ENCODE results near the gene SLC66A2.

The SLC66A2 gene

DNA sequence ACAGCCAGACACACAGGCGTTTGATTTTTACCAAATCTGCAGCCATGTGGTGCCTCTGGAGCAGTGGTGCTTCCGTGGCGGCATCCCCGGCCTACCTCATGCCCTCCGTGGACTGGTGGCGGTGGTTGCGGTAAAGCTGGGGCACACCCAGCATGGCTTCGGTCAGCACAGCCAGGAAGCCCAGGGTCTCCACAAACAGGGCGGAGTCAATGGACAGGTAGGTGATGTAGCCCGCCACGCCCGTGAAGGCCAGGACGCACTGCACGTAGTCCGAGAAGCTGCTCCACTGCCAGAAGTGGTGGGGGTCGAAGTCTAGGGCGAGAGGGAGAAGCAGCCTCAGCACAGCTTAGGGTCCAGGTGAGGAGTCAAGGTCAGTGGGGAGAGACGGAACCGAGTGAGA, 32.4 kb downstream of the SLC66A2 start:
- no peak for DNase-seq (ENCODE audit: low spot score)

DNA sequence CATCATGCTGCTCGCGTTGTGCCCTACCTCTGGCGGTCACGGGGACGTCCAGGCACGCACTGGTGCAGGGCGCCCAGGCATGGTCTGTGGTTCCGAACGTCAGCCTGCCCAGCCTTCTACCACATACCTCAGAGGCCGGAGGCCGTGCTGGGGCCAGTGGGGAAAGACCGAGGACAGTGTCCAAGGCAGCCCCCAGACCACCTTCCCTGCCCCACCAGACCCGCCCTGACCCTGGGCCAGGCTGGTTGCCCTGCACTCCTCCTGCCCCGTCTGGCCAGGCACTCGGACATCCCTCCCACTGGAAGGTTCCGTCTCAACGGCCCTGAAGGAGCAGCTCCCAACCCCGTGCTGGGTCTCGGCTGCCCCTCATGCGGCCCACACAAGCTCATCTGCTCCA, 32.8 kb downstream of the SLC66A2 start:
- DNase-seq (ENCODE audit: low spot score): no peak

DNA sequence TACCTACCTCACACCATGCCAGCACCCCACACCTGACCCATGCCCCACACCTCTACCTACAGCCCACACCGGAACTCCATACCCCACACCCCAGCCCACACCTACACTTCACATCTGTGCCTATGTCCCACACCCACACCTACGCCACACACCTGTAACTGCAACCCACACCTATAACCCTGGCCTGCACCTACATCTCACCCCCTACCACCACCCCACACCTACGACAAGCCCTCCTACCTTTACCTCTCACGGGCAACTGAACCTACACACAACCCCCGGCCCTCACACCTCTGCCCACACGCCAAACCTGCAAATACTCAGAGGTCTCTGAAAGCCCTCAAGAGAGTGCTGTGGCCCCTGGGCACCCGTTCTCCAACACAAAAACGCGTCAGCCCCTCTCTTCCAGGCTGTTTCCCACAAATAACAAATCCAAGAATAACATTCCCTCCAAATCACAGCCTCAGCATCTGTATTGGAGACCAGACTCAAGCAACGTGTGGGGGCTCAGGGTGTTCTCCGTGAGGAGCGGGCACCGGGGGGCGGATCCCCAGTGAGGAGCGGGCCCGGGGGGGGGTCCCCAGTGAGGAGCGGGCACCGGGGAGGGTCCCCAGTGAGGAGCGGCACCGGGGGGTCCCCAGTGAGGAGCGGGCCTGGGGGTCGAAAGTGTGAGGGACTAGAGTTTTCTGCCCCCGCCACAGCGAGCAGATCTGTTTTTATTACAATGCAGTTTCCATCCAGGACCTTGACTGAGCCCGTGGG, 33.4 kb downstream of the SLC66A2 start:
- DNase-seq (ENCODE audit: low spot score): no peak

DNA sequence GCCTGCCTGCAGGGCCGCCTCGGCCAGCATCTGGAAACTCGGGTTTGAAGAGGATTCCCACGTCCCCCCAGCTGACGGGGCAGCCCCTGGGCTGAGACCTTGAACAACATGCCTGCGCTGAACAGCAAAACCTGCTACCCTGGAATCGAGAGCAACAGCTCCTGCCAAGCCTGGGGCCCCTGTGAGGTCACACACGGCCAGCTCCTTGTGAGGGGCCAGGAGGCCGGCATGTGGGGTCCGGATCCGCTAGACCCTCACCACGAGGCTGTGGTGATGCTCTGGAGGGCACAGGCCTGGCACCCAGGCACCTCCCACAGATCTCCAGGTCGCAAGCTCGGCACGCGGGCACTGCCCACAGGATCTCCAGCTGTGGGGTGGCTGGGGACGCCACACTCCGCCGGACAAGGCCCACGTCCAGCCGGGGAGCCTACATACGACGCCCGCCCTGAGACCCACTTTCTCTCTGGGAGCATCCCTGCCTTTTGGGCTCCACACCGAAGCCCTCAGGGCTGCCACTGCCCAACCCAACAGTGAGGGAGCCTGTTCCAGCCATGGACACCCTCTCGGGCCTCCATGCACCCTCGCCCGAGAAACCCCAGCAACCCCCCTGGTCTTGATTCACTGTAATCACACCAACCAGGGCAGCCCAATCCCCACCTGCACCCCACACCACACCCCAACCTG, 34.1 kb downstream of the SLC66A2 start:
- DNase-seq (ENCODE audit: low spot score): no peak

DNA sequence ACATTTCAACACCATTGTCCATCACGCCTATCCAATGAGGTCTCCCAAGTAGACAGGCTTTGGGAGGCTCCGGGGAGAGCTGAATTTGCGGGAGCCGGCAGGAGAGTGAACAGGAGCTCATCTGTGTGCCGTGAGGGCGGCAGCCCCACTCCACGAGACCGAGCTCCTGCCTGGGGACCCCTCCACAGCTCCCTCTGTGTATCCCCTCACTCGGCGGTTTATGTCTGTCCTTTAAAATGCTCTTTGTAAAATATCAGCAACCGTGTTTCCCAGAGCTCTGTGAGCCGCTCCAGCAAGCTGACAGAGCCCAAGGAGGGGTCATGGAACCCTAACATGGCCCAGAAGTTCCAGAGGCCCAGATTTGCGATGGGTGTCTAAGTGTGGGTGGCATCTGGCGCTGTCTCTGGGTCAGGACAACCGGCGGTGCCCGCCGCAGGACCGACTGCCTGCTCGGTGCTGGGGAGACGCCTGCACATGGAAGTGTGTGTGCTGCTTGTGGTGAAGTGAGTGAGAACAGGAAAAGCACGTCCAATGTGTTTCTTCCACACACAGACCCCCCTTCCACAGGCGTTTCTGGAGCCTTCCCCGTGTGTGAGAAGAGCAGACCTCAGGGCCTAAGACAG, 34.8 kb downstream of the SLC66A2 start:
- DNase-seq (ENCODE audit: low spot score): no peak

DNA sequence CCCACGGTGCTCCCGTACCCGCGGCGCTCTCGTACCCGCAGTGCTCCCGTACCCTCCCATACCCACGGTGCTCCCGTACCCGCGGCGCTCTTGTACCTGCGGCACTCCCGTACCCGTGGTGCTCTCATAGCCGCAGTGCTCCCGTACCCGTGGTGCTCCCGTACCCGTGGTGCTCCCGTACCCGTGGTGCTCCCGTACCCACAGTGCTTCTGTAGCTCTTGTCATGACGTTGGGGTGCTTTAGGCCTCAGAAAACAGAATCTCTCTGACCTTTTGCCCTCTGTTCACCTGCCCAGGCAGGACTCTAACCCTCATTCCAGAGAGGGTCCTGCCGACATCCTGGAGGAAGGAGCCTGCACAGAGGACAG, 35.3 kb downstream of the SLC66A2 start:
- DNase-seq (ENCODE audit: low spot score): no peak

DNA sequence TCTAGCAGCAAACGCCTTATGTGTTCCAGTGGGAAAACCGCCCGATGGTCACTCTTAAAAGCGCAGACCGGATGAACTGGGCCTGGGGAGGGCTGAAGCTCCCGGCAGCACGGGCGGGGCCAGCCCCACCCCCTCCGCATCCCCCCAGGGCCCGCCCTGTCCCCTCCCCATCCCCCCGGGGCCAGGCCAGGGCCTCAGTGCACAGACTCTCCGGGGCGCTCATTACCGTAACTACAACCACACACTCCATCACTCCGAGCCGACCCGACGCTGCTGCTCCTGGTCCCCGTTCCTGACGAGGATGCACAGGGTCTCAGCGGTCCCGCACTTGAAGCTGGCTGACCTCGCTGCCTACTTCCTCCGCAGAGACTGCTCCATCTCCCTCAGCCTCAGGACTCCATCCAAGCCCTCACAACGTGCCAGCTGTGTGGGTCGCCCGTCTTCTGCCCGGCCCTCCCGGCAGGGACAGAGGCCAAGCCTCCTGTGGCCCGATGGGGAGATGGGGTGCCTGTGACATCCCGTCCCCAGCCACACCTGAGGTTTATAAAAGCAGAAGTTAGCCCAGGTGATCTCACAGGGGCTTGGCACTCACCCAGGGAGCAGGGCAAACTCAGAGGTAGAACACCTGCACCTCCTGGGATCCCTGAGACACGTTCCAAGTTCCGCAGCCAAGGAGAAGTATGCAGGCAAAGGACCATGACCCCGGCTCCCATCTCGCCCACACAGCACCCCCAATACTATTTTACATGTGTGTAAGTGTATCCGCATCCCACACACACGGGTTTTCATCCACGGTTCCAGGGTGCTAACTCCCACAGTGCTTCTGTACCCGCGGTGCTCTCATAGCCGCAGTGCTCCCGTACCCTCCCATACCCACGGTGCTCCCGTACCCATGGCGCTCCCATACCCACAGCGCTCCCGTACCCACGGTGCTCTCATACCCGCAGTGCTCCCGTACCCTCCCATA, 36.0 kb downstream of the SLC66A2 start:
- DNase-seq (ENCODE audit: low spot score): no peak

DNA sequence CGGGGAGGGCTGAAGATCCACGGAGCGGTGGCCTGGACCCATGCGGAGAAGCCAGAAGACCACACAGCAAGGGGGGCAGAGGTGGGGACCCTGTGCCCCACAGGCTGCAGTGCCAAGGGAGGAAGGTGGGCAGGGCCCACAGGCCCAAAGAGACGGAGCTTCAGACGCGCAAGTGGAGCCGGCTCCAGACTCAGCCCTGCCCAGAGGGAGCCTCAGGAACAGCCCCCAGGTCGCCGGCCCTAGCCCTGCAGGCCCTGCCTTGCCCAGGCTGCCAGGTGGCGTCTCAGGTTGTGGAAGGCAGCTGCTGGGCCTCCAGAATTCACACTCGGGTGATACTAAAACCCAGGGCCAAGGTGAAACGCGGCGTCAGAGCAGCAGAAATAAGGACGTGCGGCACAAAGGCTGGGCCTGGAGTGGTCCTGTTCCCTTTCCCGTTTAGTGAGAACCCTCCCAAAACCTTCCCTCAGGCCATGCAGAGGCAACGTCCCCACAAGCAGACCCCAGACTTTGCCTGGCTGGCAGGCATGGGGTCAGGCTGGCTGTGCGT, 36.8 kb downstream of the SLC66A2 start:
- DNase-seq (ENCODE audit: low spot score): no peak

DNA sequence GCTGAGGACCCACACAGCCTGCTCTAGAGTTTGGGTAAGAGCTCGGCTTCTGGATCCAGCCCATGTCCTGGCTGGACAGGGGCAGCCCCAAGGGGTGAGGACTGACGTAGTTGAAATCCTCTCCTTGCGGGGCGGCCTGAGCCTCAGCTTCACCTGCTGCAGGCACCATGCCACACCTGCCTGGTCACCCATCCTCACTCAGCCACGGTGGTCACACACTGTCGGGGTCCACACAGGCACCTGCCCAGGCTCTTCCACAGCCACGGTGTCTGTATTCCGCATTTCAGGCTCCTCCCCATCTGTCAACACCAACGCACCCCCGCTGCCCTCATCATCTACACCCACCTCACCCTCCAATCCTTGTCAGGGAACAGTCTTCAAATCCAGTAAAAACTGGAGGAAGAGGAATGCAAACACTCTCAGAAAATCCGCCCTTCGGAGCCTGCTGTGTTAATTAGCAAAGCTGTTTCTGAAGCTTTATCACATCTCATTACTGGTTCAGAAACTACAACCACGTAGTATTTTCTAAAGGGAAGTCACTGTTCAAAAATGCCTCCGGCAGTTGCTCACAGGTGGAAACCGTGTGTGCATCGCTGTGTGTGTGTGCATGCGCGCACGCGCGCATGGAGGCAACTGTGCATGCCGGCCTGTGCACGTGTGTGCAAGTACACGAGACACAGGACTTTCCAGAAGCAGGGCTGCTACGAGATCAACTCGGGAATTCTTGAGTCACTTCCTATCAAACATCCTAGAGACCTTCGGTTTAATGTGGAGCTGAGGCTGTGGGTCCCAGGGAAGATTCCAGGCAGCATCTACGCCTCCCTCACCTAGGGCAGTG, 38.2 kb downstream of the SLC66A2 start:
- DNase-seq (ENCODE audit: low spot score): no peak

DNA sequence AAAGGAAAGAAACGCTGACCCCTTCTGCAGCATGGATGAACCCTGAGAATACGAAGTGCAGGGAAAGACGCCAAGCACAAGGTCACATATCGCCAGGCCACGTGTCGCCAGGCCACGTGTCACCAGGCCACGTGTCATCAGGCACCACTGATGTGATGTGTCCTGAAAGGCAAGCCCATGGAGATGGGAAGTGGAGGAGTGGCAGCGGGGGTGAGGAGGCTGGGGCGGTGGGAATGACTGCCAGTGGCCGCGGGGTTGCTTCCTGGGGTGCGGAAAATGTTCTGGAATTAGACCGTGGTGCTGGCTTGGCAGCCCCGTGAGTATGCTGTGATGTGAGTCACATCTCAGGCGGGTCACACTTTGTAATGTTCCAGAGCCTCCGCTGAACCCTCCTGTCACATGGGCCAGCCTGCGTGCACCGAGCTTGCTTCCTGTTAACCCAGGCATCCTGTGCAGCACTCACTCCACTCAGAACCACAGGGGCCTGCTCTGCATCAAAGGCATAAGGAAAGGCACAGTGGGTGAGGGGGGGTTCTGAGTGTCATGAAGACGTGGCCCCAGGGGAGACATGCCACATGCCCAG, 39.0 kb downstream of the SLC66A2 start:
- peak; percentile 63 for DNase-seq (ENCODE audit: low spot score)

DNA sequence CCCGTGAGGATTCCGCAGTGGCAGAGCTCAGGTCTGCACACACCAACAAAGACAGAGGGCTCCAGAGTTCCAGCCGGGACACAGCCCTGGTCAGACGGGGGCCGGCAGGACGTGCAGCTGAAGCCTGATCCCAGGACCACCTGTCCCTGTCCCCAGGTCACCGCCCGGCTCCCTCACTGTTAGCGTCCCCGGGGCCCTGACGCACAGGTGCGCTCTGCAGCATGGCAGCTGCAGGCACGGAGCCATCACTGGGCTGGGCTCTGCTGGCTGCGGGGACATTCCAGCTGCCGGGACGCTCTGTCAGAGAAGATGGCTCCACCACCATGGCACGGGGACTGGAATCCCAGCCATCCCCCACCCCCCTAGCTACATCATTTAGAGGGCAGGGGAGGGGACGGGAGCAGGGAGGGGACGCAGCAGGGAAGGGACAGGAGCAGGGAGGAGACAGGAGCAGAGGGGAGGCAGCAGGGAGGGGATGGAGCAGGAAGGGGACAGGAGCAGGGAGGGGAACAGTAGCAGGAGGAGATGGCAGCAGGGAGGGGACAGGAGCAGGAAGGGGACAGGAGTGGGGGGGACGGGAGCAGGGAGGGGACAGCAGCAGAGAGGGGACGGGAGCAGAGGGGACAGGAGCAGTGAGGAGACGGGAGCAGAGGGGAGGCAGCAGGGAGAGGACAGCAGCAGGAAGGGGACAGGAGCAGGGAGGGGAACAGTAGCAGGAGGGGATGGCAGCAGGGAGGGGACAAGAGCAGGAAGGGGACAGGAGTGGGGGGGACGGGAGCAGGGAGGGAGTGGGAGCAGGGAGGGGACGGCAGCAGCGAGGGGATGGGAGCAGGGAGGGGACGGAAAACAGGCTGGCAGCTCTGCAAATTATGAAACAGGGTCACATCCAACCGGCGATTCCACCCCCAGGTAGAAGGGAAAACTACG, 39.8 kb downstream of the SLC66A2 start:
- no peak for DNase-seq (ENCODE audit: low spot score)

DNA sequence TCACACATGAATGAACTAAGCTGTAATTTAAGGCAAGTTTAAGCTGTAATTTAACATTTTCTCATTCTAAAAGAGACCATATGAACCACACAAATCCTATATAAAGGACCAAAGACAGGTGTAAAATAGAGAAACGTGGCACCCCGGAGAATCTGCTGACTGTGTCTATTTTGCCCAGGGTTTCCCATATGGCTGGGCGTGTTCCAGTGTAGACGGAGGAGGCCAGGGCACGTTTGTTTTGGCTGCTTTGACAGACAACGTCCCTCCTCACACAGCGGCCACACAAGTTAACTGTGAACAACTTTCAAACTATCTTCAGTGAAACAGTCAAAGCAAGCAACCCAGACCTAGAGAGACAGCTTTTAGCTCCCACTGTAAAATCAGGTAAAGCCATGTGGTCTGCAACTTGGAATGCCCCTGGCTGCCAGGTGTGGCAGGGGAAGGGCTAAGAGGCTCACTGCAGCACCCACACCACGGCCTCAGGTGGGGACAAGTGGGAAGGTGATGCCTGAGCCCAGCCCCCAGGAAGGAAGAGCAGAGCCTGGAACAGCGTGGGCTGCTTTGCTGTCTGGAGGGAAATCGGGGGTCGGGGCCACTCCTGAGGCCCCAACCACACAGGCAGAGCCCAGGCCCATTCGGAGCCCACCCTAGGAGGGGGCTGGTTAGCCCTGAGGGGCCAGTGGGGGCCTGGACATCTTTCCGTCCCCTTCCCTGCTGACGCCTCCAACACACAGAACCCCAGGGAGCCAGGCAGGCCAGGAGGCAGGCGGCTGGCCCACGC, 40.7 kb downstream of the SLC66A2 start:
- DNase-seq (ENCODE audit: low spot score): no peak

DNA sequence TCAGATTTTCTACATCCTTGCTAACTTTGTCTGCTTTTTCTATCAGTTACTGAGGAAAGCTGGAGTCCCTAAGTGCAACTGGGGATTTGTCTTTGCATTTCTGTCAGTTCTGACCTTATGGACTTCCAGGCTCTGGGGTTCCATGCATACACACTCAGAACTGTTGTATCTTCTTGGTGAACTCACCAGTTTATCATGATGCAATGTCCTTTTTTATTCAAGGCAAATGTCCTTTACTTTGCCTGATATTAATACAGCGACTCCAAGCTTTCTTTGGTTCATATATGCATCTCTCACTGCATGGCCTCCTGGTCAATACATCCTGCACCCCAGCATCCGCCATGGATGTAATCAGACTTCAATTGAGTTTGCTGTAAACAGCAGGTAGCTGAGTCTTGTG, 44.7 kb downstream of the SLC66A2 start:
- DNase-seq (ENCODE audit: low spot score): no peak

DNA sequence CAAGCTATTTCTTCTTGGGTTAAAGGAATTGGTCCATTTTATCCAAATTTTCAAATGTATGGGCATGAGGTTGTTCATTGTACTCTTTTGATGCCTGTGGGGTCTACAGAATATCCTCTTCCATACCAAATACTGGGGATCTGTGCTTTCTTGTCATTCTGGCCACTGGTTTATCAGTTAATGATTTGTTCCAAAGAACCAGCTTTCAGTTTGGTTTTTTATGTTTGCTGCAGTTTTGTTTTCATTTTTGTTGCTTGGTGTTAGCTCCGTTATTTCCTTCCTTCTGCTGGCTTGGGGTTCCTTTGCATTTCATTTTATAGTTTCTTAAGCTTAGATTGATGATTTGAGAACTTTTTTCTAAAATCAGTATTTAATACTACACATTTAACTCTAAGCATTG, 45.5 kb downstream of the SLC66A2 start:
- no peak for DNase-seq (ENCODE audit: low spot score)

DNA sequence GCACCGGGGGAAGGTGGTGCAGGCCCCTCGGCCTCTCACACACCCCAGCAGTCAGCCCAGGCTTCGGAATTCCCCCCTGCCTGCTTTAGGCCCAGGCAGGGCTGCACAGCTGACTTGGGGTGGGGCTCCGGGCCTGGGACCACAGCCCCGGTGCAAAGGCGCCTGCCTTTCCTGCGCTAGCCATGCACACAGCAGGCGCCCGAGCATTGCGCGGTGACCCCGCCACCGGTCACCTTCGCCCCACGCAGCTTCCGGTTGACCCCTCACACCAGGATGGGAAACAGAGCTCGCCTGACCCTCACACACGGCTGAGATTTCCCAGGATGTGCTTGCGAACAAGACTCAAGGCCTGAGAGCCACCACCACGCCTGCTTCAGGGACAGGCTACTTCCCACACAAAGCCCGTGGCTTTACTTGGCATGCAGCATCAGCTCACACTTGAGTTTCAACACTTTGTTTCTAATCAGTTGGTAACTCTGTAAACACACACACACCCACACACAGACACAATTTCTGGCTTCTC, 46.0 kb downstream of the SLC66A2 start:
- no peak for DNase-seq (ENCODE audit: low spot score)

DNA sequence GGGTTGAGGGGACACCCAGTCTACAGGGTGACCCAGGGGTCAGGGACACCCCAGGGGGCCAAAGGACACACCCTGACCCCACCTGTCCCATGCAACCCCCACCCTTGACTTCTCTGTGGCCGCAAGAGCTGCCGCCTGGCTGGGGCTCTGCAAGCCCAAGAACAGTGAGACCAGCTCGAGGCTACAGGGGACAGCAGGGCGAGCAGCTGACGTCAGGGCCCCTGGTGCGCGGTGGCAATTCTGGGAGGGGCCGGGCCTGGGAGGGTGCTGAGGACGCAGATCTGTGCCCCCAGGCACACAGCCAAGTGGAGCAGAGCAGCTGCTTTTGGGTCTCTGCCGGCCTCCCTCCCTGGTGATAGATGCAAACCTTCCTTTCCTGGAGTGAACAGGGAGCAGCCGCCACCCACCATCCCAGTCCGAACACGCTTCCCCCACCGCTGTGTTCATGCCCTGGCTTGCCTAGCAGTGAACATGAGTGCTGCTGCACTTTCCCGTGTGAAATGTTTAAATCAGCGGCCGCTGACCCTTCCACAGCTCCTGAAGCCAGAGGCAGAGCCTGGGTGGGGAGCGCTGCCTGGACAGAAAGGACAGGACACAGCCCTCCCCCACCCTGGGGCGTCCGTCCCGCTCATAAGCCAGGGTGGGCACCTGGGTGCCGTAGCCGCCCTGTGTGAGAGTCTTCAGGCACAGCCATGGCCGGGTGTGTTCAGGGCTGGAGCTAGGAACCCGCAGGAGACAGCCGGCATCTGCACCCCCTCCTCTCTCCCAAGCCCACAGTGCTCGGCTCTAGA, 46.9 kb downstream of the SLC66A2 start:
- no peak for DNase-seq (ENCODE audit: low spot score)

DNA sequence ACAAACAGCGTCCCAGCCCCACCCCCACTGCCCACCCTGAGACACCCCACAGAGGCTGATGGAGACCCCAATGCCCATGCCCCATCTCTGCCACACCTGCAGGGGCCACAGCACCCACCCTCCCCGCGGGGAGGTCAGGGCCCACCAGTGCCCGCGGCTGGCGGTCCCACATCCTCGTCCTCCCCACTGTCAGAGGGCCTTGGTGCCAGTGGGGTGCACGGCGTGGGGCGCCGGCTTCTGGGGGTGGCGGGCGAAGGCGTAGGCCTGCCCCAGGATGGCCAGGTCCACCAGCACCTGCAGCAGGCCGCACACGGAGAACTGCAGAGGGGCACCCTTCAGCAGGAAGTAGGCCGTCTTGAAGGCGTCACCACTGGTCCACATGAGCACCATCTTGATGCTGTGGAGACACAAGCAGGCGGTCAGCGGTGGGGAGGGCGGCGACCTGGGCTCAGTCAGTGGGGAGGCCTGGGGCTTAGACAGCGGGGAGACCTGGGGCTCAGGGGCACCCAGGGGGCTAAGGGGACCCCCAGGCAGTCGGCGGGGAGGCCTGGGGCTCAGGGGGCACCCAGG, 47.6 kb downstream of the SLC66A2 start:
- no peak for DNase-seq (ENCODE audit: low spot score)
